ENCODE measurements around the gene ITGAL. TPM values are rescaled to one million over a fixed set of nuclear protein-coding genes. Genes with fewer than 3 reads are reported as not detected.

The ITGAL gene
- total and polyA plus RNA-seq, 2 of the 13 experiments (the other 11 are each of a cell fraction or from before 2014, with no cell fraction given), result 0.86 to 1.2 TPM

DNA sequence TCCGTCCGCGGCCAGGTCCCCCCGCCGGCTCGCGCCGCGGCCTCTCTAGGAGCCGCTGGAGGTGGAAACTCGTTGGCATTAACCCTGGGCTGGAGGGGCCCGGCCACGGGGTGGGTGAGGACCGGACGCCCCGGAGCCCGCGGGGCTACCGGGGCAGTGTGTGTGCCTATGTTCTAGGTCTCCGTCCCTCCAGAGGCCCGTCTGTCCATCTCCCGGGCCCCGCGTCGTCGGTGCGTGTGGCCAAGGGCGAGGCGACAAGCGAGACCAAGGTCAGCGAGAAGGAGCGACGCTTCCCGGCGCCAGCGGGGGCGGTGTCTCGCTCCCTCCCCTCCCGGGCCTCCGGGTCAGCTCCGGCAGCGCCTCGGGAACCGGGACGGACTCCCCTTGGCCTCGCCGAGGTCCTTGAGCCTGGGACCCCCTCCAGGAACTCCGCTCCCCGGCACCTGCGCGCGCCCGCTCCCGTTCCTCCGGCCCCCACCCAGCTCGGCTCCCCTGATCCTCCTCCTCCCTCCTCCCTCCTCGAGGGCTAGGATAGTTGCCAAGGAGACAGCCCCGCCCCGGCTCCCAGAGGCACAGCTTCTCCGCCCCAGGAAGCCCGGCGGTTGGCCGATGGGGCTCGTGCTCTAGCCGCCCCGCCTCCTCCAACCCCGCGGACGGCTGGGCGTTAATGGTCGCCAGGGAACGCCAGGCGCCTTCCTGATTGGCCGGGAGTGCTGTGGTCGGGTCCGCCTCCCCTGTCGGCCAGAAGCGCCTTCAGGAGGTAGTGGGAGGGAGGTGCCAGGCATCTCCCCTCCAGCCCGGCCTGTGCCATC lies 54.5 kb downstream of the ITGAL start (continued):
- TF ChIP-seq, protein P1, sequence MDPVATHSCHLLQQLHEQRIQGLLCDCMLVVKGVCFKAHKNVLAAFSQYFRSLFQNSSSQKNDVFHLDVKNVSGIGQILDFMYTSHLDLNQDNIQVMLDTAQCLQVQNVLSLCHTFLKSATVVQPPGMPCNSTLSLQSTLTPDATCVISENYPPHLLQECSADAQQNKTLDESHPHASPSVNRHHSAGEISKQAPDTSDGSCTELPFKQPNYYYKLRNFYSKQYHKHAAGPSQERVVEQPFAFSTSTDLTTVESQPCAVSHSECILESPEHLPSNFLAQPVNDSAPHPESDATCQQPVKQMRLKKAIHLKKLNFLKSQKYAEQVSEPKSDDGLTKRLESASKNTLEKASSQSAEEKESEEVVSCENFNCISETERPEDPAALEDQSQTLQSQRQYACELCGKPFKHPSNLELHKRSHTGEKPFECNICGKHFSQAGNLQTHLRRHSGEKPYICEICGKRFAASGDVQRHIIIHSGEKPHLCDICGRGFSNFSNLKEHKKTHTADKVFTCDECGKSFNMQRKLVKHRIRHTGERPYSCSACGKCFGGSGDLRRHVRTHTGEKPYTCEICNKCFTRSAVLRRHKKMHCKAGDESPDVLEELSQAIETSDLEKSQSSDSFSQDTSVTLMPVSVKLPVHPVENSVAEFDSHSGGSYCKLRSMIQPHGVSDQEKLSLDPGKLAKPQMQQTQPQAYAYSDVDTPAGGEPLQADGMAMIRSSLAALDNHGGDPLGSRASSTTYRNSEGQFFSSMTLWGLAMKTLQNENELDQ (CRISPR knock-in tag; IDR thresholded peaks at IDR 0.05; ENCODE audit: borderline replicate concordance), result no peak
- TF ChIP-seq NR2C2 (CRISPR knock-in tag; IDR thresholded peaks at IDR 0.05; ENCODE audit: borderline replicate concordance), result peak; percentile 84
- TF ChIP-seq RXRA (CRISPR knock-in tag; IDR thresholded peaks at IDR 0.05), result peak; percentile 61; the same call in 1 of the 2 replicates
- TF ChIP-seq, protein P2, sequence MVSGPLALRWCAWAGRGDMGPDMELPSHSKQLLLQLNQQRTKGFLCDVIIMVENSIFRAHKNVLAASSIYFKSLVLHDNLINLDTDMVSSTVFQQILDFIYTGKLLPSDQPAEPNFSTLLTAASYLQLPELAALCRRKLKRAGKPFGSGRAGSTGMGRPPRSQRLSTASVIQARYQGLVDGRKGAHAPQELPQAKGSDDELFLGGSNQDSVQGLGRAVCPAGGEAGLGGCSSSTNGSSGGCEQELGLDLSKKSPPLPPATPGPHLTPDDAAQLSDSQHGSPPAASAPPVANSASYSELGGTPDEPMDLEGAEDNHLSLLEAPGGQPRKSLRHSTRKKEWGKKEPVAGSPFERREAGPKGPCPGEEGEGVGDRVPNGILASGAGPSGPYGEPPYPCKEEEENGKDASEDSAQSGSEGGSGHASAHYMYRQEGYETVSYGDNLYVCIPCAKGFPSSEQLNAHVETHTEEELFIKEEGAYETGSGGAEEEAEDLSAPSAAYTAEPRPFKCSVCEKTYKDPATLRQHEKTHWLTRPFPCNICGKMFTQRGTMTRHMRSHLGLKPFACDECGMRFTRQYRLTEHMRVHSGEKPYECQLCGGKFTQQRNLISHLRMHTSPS (CRISPR knock-in tag; IDR thresholded peaks at IDR 0.05; ENCODE audit: low read depth), result peak; percentile 42; the same call in 1 of the 2 replicates
- TF ChIP-seq ATRX (CRISPR knock-in tag; IDR thresholded peaks at IDR 0.05; ENCODE audit: borderline replicate concordance), result no peak
- TF ChIP-seq, protein P3, sequence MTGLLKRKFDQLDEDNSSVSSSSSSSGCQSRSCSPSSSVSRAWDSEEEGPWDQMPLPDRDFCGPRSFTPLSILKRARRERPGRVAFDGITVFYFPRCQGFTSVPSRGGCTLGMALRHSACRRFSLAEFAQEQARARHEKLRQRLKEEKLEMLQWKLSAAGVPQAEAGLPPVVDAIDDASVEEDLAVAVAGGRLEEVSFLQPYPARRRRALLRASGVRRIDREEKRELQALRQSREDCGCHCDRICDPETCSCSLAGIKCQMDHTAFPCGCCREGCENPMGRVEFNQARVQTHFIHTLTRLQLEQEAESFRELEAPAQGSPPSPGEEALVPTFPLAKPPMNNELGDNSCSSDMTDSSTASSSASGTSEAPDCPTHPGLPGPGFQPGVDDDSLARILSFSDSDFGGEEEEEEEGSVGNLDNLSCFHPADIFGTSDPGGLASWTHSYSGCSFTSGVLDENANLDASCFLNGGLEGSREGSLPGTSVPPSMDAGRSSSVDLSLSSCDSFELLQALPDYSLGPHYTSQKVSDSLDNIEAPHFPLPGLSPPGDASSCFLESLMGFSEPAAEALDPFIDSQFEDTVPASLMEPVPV (CRISPR knock-in tag; IDR thresholded peaks at IDR 0.05), result peak; percentile 81; the same call in 1 of the 2 replicates
- TF ChIP-seq SAP130 (CRISPR knock-in tag; IDR thresholded peaks at IDR 0.05; ENCODE audit: low read depth), result peak; percentile 90
- TF ChIP-seq, protein P4, sequence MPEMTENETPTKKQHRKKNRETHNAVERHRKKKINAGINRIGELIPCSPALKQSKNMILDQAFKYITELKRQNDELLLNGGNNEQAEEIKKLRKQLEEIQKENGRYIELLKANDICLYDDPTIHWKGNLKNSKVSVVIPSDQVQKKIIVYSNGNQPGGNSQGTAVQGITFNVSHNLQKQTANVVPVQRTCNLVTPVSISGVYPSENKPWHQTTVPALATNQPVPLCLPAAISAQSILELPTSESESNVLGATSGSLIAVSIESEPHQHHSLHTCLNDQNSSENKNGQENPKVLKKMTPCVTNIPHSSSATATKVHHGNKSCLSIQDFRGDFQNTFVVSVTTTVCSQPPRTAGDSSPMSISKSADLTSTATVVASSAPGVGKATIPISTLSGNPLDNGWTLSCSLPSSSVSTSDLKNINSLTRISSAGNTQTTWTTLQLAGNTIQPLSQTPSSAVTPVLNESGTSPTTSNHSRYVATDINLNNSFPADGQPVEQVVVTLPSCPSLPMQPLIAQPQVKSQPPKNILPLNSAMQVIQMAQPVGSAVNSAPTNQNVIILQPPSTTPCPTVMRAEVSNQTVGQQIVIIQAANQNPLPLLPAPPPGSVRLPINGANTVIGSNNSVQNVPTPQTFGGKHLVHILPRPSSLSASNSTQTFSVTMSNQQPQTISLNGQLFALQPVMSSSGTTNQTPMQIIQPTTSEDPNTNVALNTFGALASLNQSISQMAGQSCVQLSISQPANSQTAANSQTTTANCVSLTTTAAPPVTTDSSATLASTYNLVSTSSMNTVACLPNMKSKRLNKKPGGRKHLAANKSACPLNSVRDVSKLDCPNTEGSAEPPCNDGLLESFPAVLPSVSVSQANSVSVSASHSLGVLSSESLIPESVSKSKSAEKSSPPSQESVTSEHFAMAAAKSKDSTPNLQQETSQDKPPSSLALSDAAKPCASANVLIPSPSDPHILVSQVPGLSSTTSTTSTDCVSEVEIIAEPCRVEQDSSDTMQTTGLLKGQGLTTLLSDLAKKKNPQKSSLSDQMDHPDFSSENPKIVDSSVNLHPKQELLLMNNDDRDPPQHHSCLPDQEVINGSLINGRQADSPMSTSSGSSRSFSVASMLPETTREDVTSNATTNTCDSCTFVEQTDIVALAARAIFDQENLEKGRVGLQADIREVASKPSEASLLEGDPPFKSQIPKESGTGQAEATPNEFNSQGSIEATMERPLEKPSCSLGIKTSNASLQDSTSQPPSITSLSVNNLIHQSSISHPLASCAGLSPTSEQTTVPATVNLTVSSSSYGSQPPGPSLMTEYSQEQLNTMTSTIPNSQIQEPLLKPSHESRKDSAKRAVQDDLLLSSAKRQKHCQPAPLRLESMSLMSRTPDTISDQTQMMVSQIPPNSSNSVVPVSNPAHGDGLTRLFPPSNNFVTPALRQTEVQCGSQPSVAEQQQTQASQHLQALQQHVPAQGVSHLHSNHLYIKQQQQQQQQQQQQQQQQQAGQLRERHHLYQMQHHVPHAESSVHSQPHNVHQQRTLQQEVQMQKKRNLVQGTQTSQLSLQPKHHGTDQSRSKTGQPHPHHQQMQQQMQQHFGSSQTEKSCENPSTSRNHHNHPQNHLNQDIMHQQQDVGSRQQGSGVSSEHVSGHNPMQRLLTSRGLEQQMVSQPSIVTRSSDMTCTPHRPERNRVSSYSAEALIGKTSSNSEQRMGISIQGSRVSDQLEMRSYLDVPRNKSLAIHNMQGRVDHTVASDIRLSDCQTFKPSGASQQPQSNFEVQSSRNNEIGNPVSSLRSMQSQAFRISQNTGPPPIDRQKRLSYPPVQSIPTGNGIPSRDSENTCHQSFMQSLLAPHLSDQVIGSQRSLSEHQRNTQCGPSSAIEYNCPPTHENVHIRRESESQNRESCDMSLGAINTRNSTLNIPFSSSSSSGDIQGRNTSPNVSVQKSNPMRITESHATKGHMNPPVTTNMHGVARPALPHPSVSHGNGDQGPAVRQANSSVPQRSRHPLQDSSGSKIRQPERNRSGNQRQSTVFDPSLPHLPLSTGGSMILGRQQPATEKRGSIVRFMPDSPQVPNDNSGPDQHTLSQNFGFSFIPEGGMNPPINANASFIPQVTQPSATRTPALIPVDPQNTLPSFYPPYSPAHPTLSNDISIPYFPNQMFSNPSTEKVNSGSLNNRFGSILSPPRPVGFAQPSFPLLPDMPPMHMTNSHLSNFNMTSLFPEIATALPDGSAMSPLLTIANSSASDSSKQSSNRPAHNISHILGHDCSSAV (CRISPR knock-in tag; IDR thresholded peaks at IDR 0.05; ENCODE audit: borderline replicate concordance), result no peak
- peak; percentile 41 for TF ChIP-seq U2AF1 (optimal IDR thresholded peaks at IDR 0.05; ENCODE audit: low read depth, low read length)
- TF ChIP-seq ZNF558 (CRISPR knock-in tag; IDR thresholded peaks at IDR 0.05; ENCODE audit: borderline replicate concordance), result 0 out of 2 replicates have a peak, but pooled peaks have one; percentile 56
- TF ChIP-seq, protein P5, sequence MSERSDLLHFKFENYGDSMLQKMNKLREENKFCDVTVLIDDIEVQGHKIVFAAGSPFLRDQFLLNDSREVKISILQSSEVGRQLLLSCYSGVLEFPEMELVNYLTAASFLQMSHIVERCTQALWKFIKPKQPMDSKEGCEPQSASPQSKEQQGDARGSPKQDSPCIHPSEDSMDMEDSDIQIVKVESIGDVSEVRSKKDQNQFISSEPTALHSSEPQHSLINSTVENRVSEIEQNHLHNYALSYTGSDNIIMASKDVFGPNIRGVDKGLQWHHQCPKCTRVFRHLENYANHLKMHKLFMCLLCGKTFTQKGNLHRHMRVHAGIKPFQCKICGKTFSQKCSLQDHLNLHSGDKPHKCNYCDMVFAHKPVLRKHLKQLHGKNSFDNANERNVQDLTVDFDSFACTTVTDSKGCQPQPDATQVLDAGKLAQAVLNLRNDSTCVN (CRISPR knock-in tag; IDR thresholded peaks at IDR 0.05; ENCODE audit: borderline replicate concordance), result peak; percentile 50; the same call in 1 of the 2 replicates
